ENCODE data around the gene TRAK1.

Gene TRAK1

GRCh38 chr3:42229942-42230688 lies 139.0 kb downstream of the TRAK1 start:
- DNase-seq (ENCODE audit: insufficient read length, low spot score) (no peak), FAIRE-seq (no peak)
- TF ChIP-seq POLR2AphosphoS5 (IDR thresholded peaks at IDR 0.05; ENCODE audit: low read depth, low read length): no peak
- no peak for TF ChIP-seq SPI1 (IDR thresholded peaks at IDR 0.05; ENCODE audit: low read depth, low read length)
- TF ChIP-seq POLR2A (IDR thresholded peaks at IDR 0.05; ENCODE audit: low read depth, low read length): no peak
- no peak for TF ChIP-seq TAF1 (IDR thresholded peaks at IDR 0.05; ENCODE audit: low read depth, low read length)
- no peak for TF ChIP-seq POU2F2 (IDR thresholded peaks at IDR 0.05; ENCODE audit: low read depth, low read length)
- no peak for TF ChIP-seq PAX5 (IDR thresholded peaks at IDR 0.05; ENCODE audit: insufficient read depth, low read length, severe bottlenecking)

GRCh38 chr3:42230860-42231259 lies 139.7 kb downstream of the TRAK1 start:
- no peak for FAIRE-seq
- no peak for TF ChIP-seq POLR2AphosphoS5 (IDR thresholded peaks at IDR 0.05; ENCODE audit: low read depth, low read length)
- TF ChIP-seq POU2F2 (IDR thresholded peaks at IDR 0.05; ENCODE audit: low read depth, low read length): no peak
- no peak for TF ChIP-seq POLR2A (IDR thresholded peaks at IDR 0.05; ENCODE audit: low read depth, low read length)
- no peak for TF ChIP-seq PAX5 (IDR thresholded peaks at IDR 0.05; ENCODE audit: insufficient read depth, low read length, severe bottlenecking)
- no peak for TF ChIP-seq TAF1 (IDR thresholded peaks at IDR 0.05; ENCODE audit: low read depth, low read length)
- no peak for TF ChIP-seq SPI1 (IDR thresholded peaks at IDR 0.05; ENCODE audit: low read depth, low read length)
- DNase-seq (ENCODE audit: insufficient read length, low spot score): no peak

- DNase-seq (ENCODE audit: insufficient read length, low spot score) (no peak), FAIRE-seq (no peak)
- TF ChIP-seq PAX5 (IDR thresholded peaks at IDR 0.05; ENCODE audit: insufficient read depth, low read length, severe bottlenecking) (no peak), POU2F2 (IDR thresholded peaks at IDR 0.05; ENCODE audit: low read depth, low read length) (no peak), TAF1 (IDR thresholded peaks at IDR 0.05; ENCODE audit: low read depth, low read length) (no peak), POLR2A (IDR thresholded peaks at IDR 0.05; ENCODE audit: low read depth, low read length) (no peak), SPI1 (IDR thresholded peaks at IDR 0.05; ENCODE audit: low read depth, low read length) (no peak)
These were observed 144.4 kb downstream of the TRAK1 start for GRCh38 chr3:42235532-42235931.

GRCh38 chr3:42236611-42237010 lies 145.5 kb downstream of the TRAK1 start:
- FAIRE-seq (no peak), DNase-seq (ENCODE audit: insufficient read length, low spot score) (no peak)
- TF ChIP-seq POU2F2 (IDR thresholded peaks at IDR 0.05; ENCODE audit: low read depth, low read length): no peak
- no peak for TF ChIP-seq PAX5 (IDR thresholded peaks at IDR 0.05; ENCODE audit: insufficient read depth, low read length, severe bottlenecking)
- no peak for TF ChIP-seq POLR2AphosphoS5 (IDR thresholded peaks at IDR 0.05; ENCODE audit: low read depth, low read length)
- no peak for TF ChIP-seq SPI1 (IDR thresholded peaks at IDR 0.05; ENCODE audit: low read depth, low read length)
- no peak for TF ChIP-seq TAF1 (IDR thresholded peaks at IDR 0.05; ENCODE audit: low read depth, low read length)
- TF ChIP-seq POLR2A (IDR thresholded peaks at IDR 0.05; ENCODE audit: low read depth, low read length): no peak

- FAIRE-seq (no peak), DNase-seq (ENCODE audit: insufficient read length, low spot score) (no peak)
- TF ChIP-seq POU2F2 (IDR thresholded peaks at IDR 0.05; ENCODE audit: low read depth, low read length): no peak
- no peak for TF ChIP-seq POLR2A (IDR thresholded peaks at IDR 0.05; ENCODE audit: low read depth, low read length)
- no peak for TF ChIP-seq POLR2AphosphoS5 (IDR thresholded peaks at IDR 0.05; ENCODE audit: low read depth, low read length)
- TF ChIP-seq PAX5 (IDR thresholded peaks at IDR 0.05; ENCODE audit: insufficient read depth, low read length, severe bottlenecking): no peak
- no peak for TF ChIP-seq TAF1 (IDR thresholded peaks at IDR 0.05; ENCODE audit: low read depth, low read length)
- TF ChIP-seq SPI1 (IDR thresholded peaks at IDR 0.05; ENCODE audit: low read depth, low read length): no peak
These were observed 154.9 kb downstream of the TRAK1 start for GRCh38 chr3:42246091-42246490.

GRCh38 chr3:42247576-42248027 lies 156.4 kb downstream of the TRAK1 start:
- TF ChIP-seq TAF1 (IDR thresholded peaks at IDR 0.05; ENCODE audit: low read depth, low read length) (no peak), SPI1 (IDR thresholded peaks at IDR 0.05; ENCODE audit: low read depth, low read length) (no peak), POLR2AphosphoS5 (IDR thresholded peaks at IDR 0.05; ENCODE audit: low read depth, low read length) (no peak), POU2F2 (IDR thresholded peaks at IDR 0.05; ENCODE audit: low read depth, low read length) (no peak), PAX5 (IDR thresholded peaks at IDR 0.05; ENCODE audit: insufficient read depth, low read length, severe bottlenecking) (no peak), POLR2A (IDR thresholded peaks at IDR 0.05; ENCODE audit: low read depth, low read length) (no peak)
- DNase-seq (ENCODE audit: insufficient read length, low spot score): no peak
- FAIRE-seq: peak; percentile 55

- TF ChIP-seq SPI1 (IDR thresholded peaks at IDR 0.05; ENCODE audit: low read depth, low read length) (no peak), PAX5 (IDR thresholded peaks at IDR 0.05; ENCODE audit: insufficient read depth, low read length, severe bottlenecking) (no peak), POLR2AphosphoS5 (IDR thresholded peaks at IDR 0.05; ENCODE audit: low read depth, low read length) (no peak), TAF1 (IDR thresholded peaks at IDR 0.05; ENCODE audit: low read depth, low read length) (no peak), POLR2A (IDR thresholded peaks at IDR 0.05; ENCODE audit: low read depth, low read length) (no peak), POU2F2 (IDR thresholded peaks at IDR 0.05; ENCODE audit: low read depth, low read length) (no peak)
- DNase-seq (ENCODE audit: insufficient read length, low spot score) (no peak), FAIRE-seq (no peak)
These were observed 159.6 kb downstream of the TRAK1 start for GRCh38 chr3:42250761-42251160.

- TF ChIP-seq PAX5 (IDR thresholded peaks at IDR 0.05; ENCODE audit: insufficient read depth, low read length, severe bottlenecking) (no peak), SPI1 (IDR thresholded peaks at IDR 0.05; ENCODE audit: low read depth, low read length) (no peak), TAF1 (IDR thresholded peaks at IDR 0.05; ENCODE audit: low read depth, low read length) (no peak)
- no peak for DNase-seq (ENCODE audit: insufficient read length, low spot score)
- no peak for FAIRE-seq
These were observed 163.4 kb downstream of the TRAK1 start for GRCh38 chr3:42254566-42254965.

- FAIRE-seq (no peak), DNase-seq (ENCODE audit: insufficient read length, low spot score) (no peak)
- TF ChIP-seq PAX5 (IDR thresholded peaks at IDR 0.05; ENCODE audit: insufficient read depth, low read length, severe bottlenecking): no peak
- TF ChIP-seq TAF1 (IDR thresholded peaks at IDR 0.05; ENCODE audit: low read depth, low read length): no peak
- TF ChIP-seq POU2F2 (IDR thresholded peaks at IDR 0.05; ENCODE audit: low read depth, low read length): no peak
- TF ChIP-seq SPI1 (IDR thresholded peaks at IDR 0.05; ENCODE audit: low read depth, low read length): no peak
- TF ChIP-seq POLR2AphosphoS5 (IDR thresholded peaks at IDR 0.05; ENCODE audit: low read depth, low read length): no peak
- TF ChIP-seq POLR2A (IDR thresholded peaks at IDR 0.05; ENCODE audit: low read depth, low read length): no peak
These were observed 165.1 kb downstream of the TRAK1 start for GRCh38 chr3:42256135-42256819.

Data from GM12891 (cell line).